IPS-20b (cell line): ENCODE data around the gene OR52A1.

Experiments
- H3K27ac ChIP-seq: one replicate; pipeline ENCODE4 v1.5.1; 2013; ENCODE audit warnings: low read length
- H3K27me3 ChIP-seq: 2 replicates; pipeline ENCODE4 v1.6.1; 2013; ENCODE audit warnings: mild to moderate bottlenecking, low read length, inconsistent platforms; ENCODE audit not compliant: insufficient read depth
- H3K36me3 ChIP-seq: 2 replicates; pipeline ENCODE4 v1.6.1; 2013; ENCODE audit warnings: low read depth, mild to moderate bottlenecking, inconsistent platforms, low read length, moderate library complexity; ENCODE audit not compliant: insufficient read depth
- H3K4me1 ChIP-seq: 2 replicates; pipeline ENCODE4 v1.6.1; 2013; ENCODE audit warnings: mild to moderate bottlenecking, control low read depth, inconsistent platforms, low read length, moderate library complexity; ENCODE audit not compliant: insufficient read depth
- H3K4me3 ChIP-seq: 2 replicates; pipeline ENCODE4 v1.5.1; 2013; ENCODE audit warnings: mild to moderate bottlenecking, low read length, inconsistent platforms
- H3K9ac ChIP-seq: 2 replicates; pipeline ENCODE4 v1.6.1; 2013; ENCODE audit warnings: low read depth, mild to moderate bottlenecking, inconsistent platforms, low read length, moderate library complexity
- H3K9me3 ChIP-seq: 2 replicates; pipeline ENCODE4 v1.6.1; 2013; ENCODE audit warnings: mild to moderate bottlenecking, low read depth, low read length, inconsistent platforms; ENCODE audit not compliant: insufficient read depth

OR52A1 gene

DNA sequence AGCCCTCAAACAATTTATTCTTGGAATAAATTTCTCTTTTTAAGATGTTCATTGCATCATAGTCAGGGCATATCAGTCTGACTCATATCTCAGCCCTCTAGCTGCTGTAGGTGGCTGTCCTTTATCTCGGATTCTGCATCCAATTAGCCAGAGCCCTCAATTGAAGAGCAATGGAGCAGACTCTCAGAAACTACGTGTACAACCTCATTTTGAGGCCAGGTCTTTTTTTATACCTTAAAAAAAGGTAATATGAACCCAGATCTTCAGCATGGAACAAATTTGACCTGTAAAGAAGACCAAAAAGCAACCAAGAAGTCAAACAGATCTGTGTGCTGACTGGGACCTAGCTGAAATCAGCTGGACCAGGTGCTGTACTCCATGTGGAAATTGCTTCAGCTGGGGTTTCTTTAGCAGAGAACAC is 25.1 kb downstream of the OR52A1 start:
- H3K27me3 ChIP-seq, result no peaks in the 10 kb centered on the region
- H3K4me3 ChIP-seq, result no peak overlapping the region
- H3K27ac ChIP-seq, result no peak overlapping the region
- H3K9me3 ChIP-seq, result no peaks in the 10 kb centered on the region
- no peaks in the 10 kb centered on the region for H3K4me1 ChIP-seq
- no peak overlapping the region for H3K9ac ChIP-seq
- H3K36me3 ChIP-seq, result no peaks in the 10 kb centered on the region

DNA sequence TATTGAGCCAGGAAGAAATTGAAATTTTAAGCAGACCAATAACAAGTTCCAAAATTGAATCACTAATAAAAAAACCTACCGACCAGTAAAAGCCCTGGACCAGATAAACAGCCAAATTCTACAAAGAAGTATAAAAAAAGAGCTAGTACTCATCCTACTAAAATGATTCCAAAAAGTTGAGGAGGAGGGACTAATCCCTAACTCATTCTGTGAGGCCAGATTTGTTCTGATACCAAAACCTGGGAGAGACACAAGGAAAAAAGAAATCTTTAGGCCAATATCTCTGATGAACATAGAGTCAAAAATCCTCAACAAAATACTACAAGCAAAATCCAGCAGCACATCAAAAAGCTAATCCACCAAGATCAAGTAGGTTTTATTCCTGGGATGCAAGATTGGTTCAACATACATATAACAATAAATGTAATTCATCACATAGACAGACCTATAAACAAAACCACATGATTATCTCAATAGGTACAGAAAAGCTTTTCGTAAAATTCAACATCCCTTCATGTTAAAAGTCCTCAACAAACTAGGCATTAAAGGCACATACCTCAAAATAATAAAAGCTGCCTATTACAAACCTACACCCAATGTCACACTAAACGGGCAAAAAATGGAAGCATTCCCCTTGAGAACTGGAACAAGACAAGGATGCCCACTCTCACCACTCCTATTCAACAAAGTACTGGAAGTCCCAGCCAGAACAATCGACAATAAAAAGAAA is 29.5 kb downstream of the OR52A1 start:
- H3K36me3 ChIP-seq, result no peaks in the 10 kb centered on the region
- H3K4me1 ChIP-seq, result no peaks in the 10 kb centered on the region
- no peaks in the 10 kb centered on the region for H3K27me3 ChIP-seq
- no peak overlapping the region for H3K4me3 ChIP-seq
- no peak overlapping the region for H3K9ac ChIP-seq
- no peaks in the 10 kb centered on the region for H3K9me3 ChIP-seq
- no peak overlapping the region for H3K27ac ChIP-seq

- no peak overlapping the region for H3K4me3 ChIP-seq
- H3K9ac ChIP-seq, result no peak overlapping the region
- H3K36me3 ChIP-seq, result no peaks in the 10 kb centered on the region
These were observed 30.6 kb downstream of the OR52A1 start for GRCh38 chr11:5123802-5124521.

GRCh38 chr11:5118893-5119292 is 35.7 kb downstream of the OR52A1 start:
- H3K4me1 ChIP-seq, result no peaks in the 10 kb centered on the region
- no peaks in the 10 kb centered on the region for H3K27me3 ChIP-seq
- no peaks in the 10 kb centered on the region for H3K36me3 ChIP-seq
- no peak overlapping the region for H3K9ac ChIP-seq
- H3K9me3 ChIP-seq, result no peaks in the 10 kb centered on the region
- no peak overlapping the region for H3K4me3 ChIP-seq
- H3K27ac ChIP-seq, result no peak overlapping the region

More at GRCh38 chr11:5123802-5124521, 30.6 kb downstream of the OR52A1 start:
- Histone ChIP-seq H3K4me1 (no peaks in the 10 kb centered on the region), H3K27me3 (no peaks in the 10 kb centered on the region), H3K9me3 (no peaks in the 10 kb centered on the region), H3K27ac (no peak overlapping the region)

- Histone ChIP-seq H3K27me3 (no peaks in the 10 kb centered on the region), H3K36me3 (no peaks in the 10 kb centered on the region), H3K27ac (no peak overlapping the region), H3K9me3 (no peaks in the 10 kb centered on the region), H3K4me3 (no peak overlapping the region), H3K9ac (no peak overlapping the region), H3K4me1 (no peaks in the 10 kb centered on the region)
These were observed 37.0 kb downstream of the OR52A1 start for GRCh38 chr11:5117588-5117987.

DNA sequence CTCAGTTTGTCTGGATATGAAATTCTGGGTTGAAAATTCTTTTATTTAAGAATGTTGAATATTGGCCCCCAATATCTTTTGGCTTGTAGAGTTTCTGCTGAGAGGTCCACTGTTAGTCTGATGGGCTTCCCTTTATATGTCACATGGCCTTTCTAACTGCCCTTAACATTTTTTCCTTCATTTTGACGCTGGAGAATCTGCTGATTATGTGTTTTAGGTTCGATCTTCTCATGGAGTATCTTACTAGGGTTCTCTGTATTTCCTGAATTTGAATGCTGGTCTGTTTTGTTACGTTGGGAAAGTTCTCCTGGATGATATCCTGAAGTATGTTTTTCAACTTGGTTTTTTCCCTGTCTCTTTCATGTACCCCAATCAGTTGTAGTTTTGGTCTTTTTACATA is 39.2 kb downstream of the OR52A1 start:
- Histone ChIP-seq H3K9ac (no peak overlapping the region), H3K4me3 (no peak overlapping the region), H3K4me1 (no peaks in the 10 kb centered on the region), H3K36me3 (no peaks in the 10 kb centered on the region), H3K9me3 (no peaks in the 10 kb centered on the region), H3K27me3 (no peaks in the 10 kb centered on the region), H3K27ac (no peak overlapping the region)

- no peaks in the 10 kb centered on the region for H3K4me1 ChIP-seq
- no peak overlapping the region for H3K9ac ChIP-seq
- no peak overlapping the region for H3K27ac ChIP-seq
- H3K36me3 ChIP-seq, result no peaks in the 10 kb centered on the region
- H3K27me3 ChIP-seq, result no peaks in the 10 kb centered on the region
- H3K9me3 ChIP-seq, result no peaks in the 10 kb centered on the region
- H3K4me3 ChIP-seq, result no peak overlapping the region
These were observed 47.3 kb downstream of the OR52A1 start for GRCh38 chr11:5107285-5107684.

- H3K27me3 ChIP-seq, result no peaks in the 10 kb centered on the region
- no peak overlapping the region for H3K9ac ChIP-seq
- H3K9me3 ChIP-seq, result no peaks in the 10 kb centered on the region
- H3K4me1 ChIP-seq, result no peaks in the 10 kb centered on the region
- no peak overlapping the region for H3K27ac ChIP-seq
- H3K4me3 ChIP-seq, result no peak overlapping the region
- H3K36me3 ChIP-seq, result no peaks in the 10 kb centered on the region
These were observed 51.5 kb downstream of the OR52A1 start for GRCh38 chr11:5103066-5103465.

DNA sequence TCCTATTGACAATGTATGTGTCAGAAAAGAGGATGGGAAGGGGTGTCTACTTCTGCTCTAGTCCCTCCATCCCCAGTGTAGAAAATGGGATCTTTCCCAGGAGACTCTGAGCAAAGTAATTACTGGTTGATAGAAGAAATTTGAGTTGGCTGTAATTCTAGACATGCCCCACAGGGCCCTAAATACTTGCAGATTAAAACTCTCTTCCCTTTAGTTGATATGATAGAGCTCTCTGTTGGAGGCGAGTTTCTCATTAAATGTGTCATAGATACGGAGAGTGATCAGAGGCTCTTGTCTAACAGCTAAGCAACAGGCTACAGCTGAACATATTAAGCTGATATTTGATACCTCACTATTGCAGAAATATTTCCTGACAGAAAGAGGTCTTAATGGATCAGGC is 52.3 kb downstream of the OR52A1 start:
- Histone ChIP-seq H3K4me1 (no peaks in the 10 kb centered on the region), H3K36me3 (no peaks in the 10 kb centered on the region), H3K27me3 (no peaks in the 10 kb centered on the region), H3K4me3 (no peak overlapping the region), H3K9me3 (no peaks in the 10 kb centered on the region), H3K9ac (no peak overlapping the region), H3K27ac (no peak overlapping the region)

DNA sequence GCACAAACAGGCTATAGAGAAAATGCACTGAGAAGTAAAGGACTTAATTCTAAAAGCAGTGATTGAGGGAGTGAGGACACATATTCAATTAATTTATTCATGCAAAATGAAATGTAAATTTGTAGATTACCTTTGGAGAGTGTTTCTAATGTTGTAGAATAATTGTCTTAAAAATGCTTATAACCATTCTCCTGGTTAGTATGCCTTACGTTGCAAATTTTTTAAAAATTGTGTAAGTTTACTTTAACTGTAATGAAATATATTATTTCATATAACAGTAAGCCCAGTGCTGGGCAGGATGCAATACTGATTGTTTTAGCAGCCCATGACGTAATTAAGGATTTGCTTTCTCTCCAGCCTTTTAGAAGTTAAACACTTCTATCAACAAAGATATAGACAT is 58.5 kb downstream of the OR52A1 start:
- Histone ChIP-seq H3K4me3 (no peak overlapping the region), H3K36me3 (no peaks in the 10 kb centered on the region), H3K27ac (no peak overlapping the region), H3K9ac (no peak overlapping the region), H3K9me3 (no peaks in the 10 kb centered on the region), H3K27me3 (no peaks in the 10 kb centered on the region), H3K4me1 (no peaks in the 10 kb centered on the region)
